ENCODE data around the gene FOXC1. TPM values are rescaled to one million over a fixed set of nuclear protein-coding genes. Genes with fewer than 3 reads are reported as not detected.

Gene FOXC1
- 0.22 and 1.0 TPM in 2 replicates for total RNA-seq

GRCh38 chr6:1609648-1610496 lies at the start of gene FOXC1:
Gene FOXC1, plus strand, starts transcription at chr6:1609915. Its CDS starts 531 bp downstream, at chr6:1610446.

Other genes with a start within 250 kb of the FOXC1 start
- gene FOXF2, start 220.3 kb upstream of the FOXC1 start, total RNA-seq, result 3.1 and 4.6 TPM in 2 replicates